Esophagus mucosa (tissue), 1 donor: Measurements from ENCODE around the gene ERMP1. TPM values are rescaled to one million over a fixed set of nuclear protein-coding genes. Genes with fewer than 3 reads are reported as not detected.
"Not testable (repeated sequence)": the region's sequence is repeated elsewhere in the genome, so short reads cannot be mapped to it uniquely, and the experiment has no call there.

ENCODE experiments used
- ATAC-seq: fragments of 200-7000 bp; cut with Tn5 transposase; one replicate; pipeline ENCODE4 v1.9.1; 2020
- total RNA-seq: library from RNA; stranded (reverse); gene quantifications from one replicate; pipeline ENCODE4 v1.2.4, GENCODE V29; 2023
- donor health status: DM: yes; HTN: yes; CAD: no.

ERMP1 gene
- total RNA-seq, result 38.1 TPM

GRCh38 chr9:5832538-5833529 lies at the start of gene ERMP1:
ERMP1 (minus strand) TSS chr9:5833117; CDS start chr9:5833027, 90 bp downstream.
- ATAC-seq, result peak; percentile 90

DNA sequence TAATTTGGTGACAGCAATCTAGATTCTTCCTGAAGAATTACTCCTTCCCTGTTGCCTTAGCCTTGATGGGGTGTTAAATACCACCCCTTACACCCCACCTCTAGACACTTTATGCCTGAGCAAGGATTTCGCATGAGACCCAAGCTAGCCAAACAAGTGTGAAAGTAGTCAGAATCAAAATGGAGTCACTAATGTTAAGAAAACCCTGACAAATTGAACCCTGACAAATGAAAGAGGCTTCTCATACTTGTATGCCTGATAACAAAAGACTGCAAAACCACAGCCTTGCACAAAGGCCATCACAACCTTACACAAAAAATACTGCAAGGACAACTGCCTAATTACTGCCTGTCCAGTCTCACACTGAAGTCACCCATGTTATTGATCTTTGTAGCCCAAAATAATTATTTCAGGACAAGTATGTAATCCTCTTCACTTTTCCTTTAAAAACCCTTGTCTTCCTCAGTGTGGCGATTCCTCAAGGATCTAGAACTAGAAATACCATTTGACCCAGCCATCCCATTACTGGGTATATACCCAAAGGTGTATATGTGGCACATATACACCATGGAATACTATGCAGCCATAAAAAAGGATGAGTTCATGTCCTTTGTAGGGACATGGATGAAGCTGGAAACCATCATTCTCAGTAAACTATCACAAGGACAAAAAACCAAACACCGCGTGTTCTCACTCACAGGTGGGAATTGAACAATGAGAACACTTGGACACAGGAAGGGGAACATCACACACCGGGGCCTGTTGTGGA lies 49.5 kb upstream of the ERMP1 start:
- not testable (repeated sequence) for ATAC-seq

- ATAC-seq, result peak; percentile 73
Observed at GRCh38 chr9:5879419-5880181, 46.7 kb upstream of the ERMP1 start.

DNA sequence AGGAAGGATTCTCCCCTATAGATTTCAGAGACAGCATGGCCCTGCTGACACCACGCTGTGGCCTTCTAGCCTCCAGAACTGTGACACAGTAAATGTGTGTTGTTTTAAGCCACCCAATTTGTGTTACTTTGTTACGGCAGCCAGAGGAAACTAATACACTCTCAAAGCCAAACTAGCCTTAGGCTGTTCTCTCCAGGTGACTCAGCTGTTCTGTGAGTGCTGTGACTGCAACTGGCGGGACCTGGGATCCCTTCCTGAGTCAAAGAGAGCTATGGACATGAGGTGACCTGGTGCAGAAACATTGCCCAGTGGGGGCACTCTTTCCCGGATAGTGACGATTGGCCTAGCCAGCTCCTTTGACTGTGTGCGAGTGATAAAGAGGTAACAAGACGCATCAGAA lies 43.8 kb upstream of the ERMP1 start:
- ATAC-seq, result peak; percentile 41

DNA sequence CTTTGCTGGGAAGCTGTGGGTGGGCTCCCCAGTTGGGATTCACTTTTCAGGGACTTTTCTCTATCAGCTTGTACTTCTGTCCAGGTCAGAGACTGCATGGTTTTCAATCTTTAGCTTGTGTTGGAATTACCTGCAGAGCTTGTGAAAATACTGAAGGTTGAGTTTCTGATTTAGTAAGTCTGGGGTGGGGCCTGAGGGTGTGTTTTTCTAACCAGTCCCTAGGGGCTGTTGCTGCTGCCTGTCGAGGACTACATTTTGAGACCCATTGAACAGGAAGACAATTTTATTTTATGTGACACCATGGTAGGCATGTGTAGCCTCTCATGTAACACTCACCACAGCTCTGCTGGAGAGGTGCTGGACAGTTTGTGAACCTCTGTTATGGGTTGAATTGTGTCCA lies 43.1 kb upstream of the ERMP1 start:
- ATAC-seq, result no peak

GRCh38 chr9:5874048-5874447 lies 41.1 kb upstream of the ERMP1 start:
- ATAC-seq, result no peak

DNA sequence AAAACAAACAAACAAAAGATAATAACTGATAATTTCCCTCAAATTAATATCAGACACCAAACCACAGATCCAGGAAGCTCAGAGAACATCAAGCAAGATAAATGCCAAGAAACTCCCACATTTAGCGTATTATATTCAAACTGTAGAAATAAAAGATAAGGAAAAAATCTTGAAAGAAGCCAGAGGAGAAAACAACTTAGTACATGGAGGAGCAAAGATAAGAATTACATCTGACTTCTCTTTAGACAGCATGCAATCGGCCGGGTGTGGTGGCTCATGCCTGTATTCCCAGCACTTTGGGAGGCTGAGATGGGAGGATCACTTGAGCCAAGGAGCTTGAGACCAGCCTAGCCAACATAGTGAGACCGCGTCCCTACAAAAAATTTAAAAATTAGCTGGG lies 40.5 kb upstream of the ERMP1 start:
- no peak for ATAC-seq

GRCh38 chr9:5872511-5872910 lies 39.6 kb upstream of the ERMP1 start:
- ATAC-seq, result no peak

DNA sequence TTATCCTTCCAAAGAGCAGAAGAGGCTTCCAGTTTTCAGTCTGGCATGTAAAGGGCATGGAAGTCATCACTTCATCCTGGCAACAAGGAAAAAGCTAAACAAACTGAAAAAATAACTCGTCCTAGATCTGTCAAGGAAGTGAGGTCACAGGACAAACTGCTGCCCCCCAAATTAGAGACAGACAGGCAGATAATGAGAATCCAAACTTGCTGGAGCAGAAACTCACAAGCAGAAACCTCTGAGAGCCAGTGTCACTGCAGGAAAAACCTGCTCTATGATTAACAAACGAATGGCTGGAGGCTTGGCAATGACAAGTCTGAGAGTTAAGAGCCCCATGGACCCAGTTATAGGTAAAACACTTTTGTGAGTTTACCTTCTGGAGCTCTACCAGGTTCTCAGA lies 38.9 kb upstream of the ERMP1 start:
- peak; percentile 60 for ATAC-seq

- ATAC-seq, result peak; percentile 37
Observed at GRCh38 chr9:5870691-5871090, 37.8 kb upstream of the ERMP1 start.

DNA sequence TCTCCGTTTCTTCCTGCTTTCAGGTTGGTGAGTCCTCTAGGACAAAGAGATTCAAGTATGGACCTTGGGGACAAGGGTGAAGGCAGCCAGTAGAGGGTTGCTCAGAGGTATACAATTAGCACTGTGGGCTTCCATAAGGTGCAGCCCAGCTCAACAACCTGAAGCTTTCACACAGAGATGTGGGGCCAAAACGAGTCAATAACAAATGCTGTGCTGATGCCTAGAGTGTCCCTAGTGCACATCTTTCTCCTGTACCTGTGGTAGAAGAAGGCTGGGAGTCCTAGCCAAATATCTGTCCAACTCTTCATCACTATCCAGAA lies 37.1 kb upstream of the ERMP1 start:
- ATAC-seq, result no peak

DNA sequence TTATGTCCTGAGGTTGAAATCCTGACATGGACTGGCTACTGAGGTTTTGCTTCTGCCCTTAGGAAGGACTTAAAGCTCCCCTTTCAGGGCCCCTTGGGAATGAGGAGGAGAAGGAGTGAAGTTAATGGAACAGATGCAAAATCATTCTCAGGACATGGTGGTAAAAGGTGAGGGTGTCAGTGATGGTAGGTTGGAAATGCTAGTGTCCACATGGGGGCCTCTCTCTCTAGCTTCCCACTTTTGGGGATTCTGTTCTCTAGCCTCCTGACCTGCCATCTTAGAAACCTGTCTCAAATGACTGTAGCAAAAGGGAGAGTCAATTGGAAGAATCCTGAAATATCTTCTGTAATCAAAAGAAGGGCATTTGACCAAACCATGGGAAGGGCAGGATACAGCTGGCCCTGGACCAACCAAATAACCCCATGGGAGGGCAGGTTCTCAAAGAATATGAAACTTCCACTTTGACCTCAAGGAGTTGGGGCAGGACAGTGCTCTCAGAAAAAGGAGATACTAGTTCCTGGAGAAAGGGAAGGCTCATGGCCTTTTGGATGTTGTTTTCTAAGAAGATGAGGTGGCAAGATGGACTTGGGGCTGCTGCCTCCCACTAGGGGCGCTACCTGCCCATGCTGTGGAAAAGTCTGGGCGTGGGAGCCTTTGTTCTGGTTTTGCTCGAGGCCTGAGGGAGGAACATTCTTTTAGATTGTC lies 36.5 kb upstream of the ERMP1 start:
- ATAC-seq, result peak; percentile 78

DNA sequence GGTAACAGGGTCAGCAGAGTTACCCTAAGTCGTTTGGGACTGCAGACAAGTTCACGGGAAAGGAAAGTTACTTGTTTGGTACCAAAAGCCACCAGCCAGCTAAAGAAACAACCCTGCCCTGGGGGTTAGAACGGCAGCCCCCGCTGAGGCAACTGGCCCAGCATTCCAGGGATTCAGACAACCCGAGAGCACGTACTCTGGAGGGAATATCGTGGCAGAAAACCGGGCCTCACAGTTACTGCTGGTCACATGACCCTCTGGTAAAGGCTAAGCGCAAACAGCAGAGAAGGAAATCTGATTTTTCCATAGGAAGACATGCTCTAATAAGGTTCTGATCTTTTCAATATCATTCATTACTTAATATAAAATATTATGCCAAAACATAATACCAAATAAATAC lies 35.3 kb upstream of the ERMP1 start:
- ATAC-seq, result no peak

- no peak for ATAC-seq
Observed at GRCh38 chr9:5866685-5867084, 33.8 kb upstream of the ERMP1 start.

DNA sequence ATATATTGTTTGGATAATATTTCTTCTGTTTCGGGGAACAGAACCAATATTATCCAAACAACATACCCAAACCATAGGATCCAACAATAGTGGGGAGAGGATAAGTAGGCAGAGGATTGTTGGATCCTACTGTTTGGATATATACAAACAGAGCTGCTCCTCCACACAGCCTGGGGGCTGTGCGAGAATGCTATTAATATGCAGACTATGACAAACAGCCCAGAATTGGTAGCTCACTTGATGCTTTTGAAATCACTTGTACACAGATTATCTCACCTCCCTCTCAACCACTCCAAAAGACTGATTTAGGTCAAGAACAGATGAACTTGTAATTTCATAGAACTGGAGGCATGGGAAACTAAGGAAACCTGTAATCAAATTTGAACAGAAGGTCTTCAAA lies 33.4 kb upstream of the ERMP1 start:
- no peak for ATAC-seq

DNA sequence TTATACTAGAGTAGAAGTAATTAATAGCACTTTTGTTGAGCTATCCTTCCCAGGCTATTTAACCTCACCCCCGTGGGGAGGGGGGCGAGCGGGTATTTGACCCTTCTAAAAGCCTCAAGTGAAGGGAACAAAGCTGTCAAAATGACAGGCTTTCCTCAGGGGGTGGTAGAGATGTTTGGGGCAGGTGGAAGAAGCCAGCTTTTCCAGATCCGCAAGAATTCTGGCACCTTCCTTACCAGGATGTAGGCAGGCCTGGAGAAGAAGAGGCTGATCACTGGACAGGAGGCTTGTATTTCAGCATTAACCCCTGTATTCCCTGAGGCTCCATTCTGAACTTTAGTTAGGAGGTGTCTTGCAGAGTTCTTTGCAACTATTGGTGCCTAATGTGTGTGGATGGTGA lies 31.5 kb upstream of the ERMP1 start:
- no peak for ATAC-seq

- ATAC-seq, result no peak
Observed at GRCh38 chr9:5863092-5863746, 30.3 kb upstream of the ERMP1 start.

GRCh38 chr9:5858833-5859232 lies 25.9 kb upstream of the ERMP1 start:
- ATAC-seq, result no peak

DNA sequence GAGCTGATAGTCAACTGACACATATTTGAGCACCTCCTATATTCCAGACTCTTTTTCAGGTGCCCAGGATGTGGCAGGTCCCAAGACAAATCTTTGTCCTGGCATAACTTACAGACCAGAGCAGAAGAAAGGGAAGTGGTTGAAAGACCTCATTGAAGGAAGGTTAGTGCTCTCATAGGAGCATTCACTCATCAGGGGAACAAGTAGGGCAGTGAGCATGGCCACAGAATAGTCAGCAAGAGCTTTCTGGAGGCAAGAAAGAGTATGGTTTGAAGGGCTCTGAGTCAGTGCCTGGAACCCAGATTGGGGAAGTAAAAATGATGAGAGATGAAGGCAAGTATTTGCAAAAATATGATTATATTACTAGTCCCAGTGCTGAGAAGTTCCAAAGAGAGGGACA lies 25.0 kb upstream of the ERMP1 start:
- no peak for ATAC-seq

DNA sequence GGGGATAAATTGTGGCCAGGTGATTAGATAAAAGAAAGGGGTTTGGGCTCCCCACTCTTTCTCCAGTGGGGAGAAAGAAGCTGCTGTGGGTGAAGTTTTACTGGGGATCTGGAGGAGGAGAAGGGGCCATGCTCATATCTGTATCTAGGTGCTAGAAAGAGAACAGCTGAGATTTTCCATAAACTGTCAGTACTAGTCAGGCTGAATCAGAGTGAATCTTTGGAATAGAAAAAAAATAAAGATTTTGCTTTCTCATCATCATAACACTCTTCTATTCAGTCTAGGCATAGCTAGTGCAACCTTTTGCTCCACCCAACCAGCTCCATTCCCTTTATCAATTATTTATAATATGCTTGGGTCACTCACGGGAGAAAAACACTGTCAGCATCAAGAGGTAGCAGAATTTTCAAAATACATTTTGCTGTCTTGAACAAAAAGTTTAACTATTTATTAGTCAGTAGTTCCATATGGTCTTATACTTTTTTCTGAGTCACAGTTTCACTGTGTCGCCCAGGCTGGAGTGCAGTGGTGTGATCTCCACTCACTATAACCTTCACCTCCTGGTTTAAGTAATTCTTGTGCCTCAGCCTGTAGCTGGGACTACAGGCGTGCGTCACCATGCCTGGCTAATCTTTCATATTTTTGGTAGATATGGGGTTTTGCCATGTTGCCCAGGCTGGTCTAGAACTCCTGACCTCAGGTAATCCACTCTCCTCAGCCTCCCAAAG lies 21.3 kb upstream of the ERMP1 start:
- no peak for ATAC-seq

DNA sequence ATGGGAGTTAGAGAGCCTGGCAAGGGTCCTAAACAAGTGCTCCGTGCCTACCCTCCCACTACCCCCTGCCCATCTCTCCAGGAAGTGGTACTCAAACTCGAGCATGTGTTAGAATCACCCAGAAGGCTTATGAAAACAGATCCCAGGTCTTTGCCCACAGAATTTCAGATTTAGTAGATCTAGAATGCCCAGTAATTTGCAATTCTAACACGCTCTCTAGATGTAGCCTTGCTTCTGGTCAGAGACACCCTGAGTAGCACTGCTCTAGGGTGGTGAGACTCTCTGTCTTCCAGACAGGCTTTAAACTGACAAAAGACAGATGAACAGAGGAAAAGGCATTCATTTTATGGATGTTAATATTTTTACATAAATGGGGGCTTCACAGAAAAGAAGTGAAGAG lies 20.7 kb upstream of the ERMP1 start:
- ATAC-seq, result no peak
